CD4-positive, alpha-beta T cell treated with Interleukin-17A for 4 hours (primary cell): ENCODE measurements around the gene DEAF1.
A peak's percentile ranks its signal among the peaks of the same experiment; 100 is the strongest.
"Not testable (repeated sequence)": the region's sequence is repeated elsewhere in the genome, so short reads cannot be mapped to it uniquely, and the experiment has no call there.

Source experiments
- DNase-seq: peaks from one replicate; pipeline ENCODE4 v3.0.0-alpha.2; 2020; ENCODE audit warnings: mixed read lengths

DEAF1 gene

GRCh38 chr11:694563-695287 is at the start of gene DEAF1:
Gene DEAF1 (minus strand): TSS chr11:695222. CDS start chr11:695047, 175 bp downstream.
- peak; percentile 99 for DNase-seq

GRCh38 chr11:742571-743201 is 47.7 kb upstream of the DEAF1 start:
- no peak for DNase-seq

GRCh38 chr11:742156-742546 is 47.1 kb upstream of the DEAF1 start:
- no peak for DNase-seq

- DNase-seq = peak; percentile 56
These were observed 42.9 kb upstream of the DEAF1 start for GRCh38 chr11:737899-738298.

GRCh38 chr11:737366-737765 is 42.3 kb upstream of the DEAF1 start:
- DNase-seq = peak; percentile 35

- DNase-seq = not testable (repeated sequence)
These were observed 39.5 kb upstream of the DEAF1 start for GRCh38 chr11:734541-734940.

GRCh38 chr11:733072-733471 is 38.0 kb upstream of the DEAF1 start:
- no peak for DNase-seq

GRCh38 chr11:729492-730074 is 34.6 kb upstream of the DEAF1 start:
- no peak for DNase-seq

- DNase-seq = no peak
These were observed 34.0 kb upstream of the DEAF1 start for GRCh38 chr11:728901-729491.

GRCh38 chr11:727859-728748 is 33.1 kb upstream of the DEAF1 start:
- peak; percentile 86 for DNase-seq

GRCh38 chr11:727281-727701 is 32.3 kb upstream of the DEAF1 start:
- DNase-seq = no peak

- peak; percentile 71 for DNase-seq
These were observed 31.5 kb upstream of the DEAF1 start for GRCh38 chr11:726278-727220.

- peak; percentile 23 for DNase-seq
These were observed 30.7 kb upstream of the DEAF1 start for GRCh38 chr11:725624-726202.

GRCh38 chr11:724778-725386 is 29.9 kb upstream of the DEAF1 start:
- no peak for DNase-seq

GRCh38 chr11:724049-724777 is 29.2 kb upstream of the DEAF1 start:
- no peak for DNase-seq

- peak; percentile 70 for DNase-seq
These were observed 28.3 kb upstream of the DEAF1 start for GRCh38 chr11:723120-723883.

GRCh38 chr11:722346-722811 is 27.4 kb upstream of the DEAF1 start:
- no peak for DNase-seq

GRCh38 chr11:721741-722345 is 26.8 kb upstream of the DEAF1 start:
- DNase-seq = peak; percentile 74
